Smooth muscle cell (in vitro differentiated cells): ENCODE results near the gene MRPL11. TPM values are rescaled to one million over a fixed set of nuclear protein-coding genes. Genes with fewer than 3 reads are reported as not detected.

Experiments used
- DNase-seq: peaks from one replicate; lab custom pipeline; 2025; ENCODE audit not compliant: unreplicated experiment; lab: John Stamatoyannopoulos, UW
- H2AFZ ChIP-seq: fragments of 200-600 bp; sonication (generic); 2 replicates; pipeline ENCODE4 v1.6.0; 2016; ENCODE audit warnings: antibody characterized with exemption, low read depth, mild to moderate bottlenecking
- H3F3A ChIP-seq: fragments of 200-600 bp; sonication (generic); 2 replicates; pipeline ENCODE4 v1.6.0; 2017; ENCODE audit warnings: antibody characterized with exemption, low read depth
- H3K27ac ChIP-seq: fragments of 200-600 bp; sonication (generic); 2 replicates; pipeline ENCODE4 v1.5.1; 2016; ENCODE audit warnings: low read depth, mild to moderate bottlenecking
- H3K27me3 ChIP-seq: fragments of 200-600 bp; sonication (generic); 2 replicates; pipeline ENCODE4 v1.6.1; 2016; ENCODE audit warnings: low read depth, mild to moderate bottlenecking
- H3K36me3 ChIP-seq: fragments of 200-600 bp; sonication (generic); 2 replicates; pipeline ENCODE4 v1.5.1; 2016; ENCODE audit warnings: low read depth
- H3K4me1 ChIP-seq: fragments of 200-600 bp; sonication (generic); 2 replicates; pipeline ENCODE4 v1.5.1; 2016; ENCODE audit warnings: low read depth
- H3K4me2 ChIP-seq: fragments of 200-600 bp; sonication (generic); 2 replicates; pipeline ENCODE4 v1.6.0; 2016; ENCODE audit warnings: mild to moderate bottlenecking
- H3K4me3 ChIP-seq: fragments of 200-600 bp; sonication (generic); 2 replicates; pipeline ENCODE4 v1.5.1; 2016; ENCODE audit warnings: mild to moderate bottlenecking
- H3K79me2 ChIP-seq: fragments of 200-600 bp; sonication (generic); 2 replicates; pipeline ENCODE4 v1.6.0; 2016; ENCODE audit warnings: low read depth, mild to moderate bottlenecking
- H3K9ac ChIP-seq: fragments of 200-600 bp; sonication (generic); 2 replicates; pipeline ENCODE4 v1.6.0; 2016; ENCODE audit warnings: low read depth
- H3K9me3 ChIP-seq: fragments of 200-600 bp; sonication (generic); replicated peaks from 2 replicates; pipeline ENCODE4 v1.5.1; 2016; ENCODE audit warnings: low read depth
- H4K20me1 ChIP-seq: fragments of 200-600 bp; sonication (generic); 2 replicates; pipeline ENCODE4 v1.6.0; 2016; ENCODE audit warnings: low read depth
- WGBS: methylation state at CpG from one replicate; pipeline ENCODE4 v1.1.7; 2016; ENCODE audit warnings: low lambda C conversion rate; 5-methylcytosine and 5-hydroxymethylcytosine counted together
- polyA plus RNA-seq: library from polyadenylated mRNA; unstranded; fragments of >200 nt; fragmentation: Nextera tagmentation; extraction: Ambion mirVana; gene quantifications from 2 replicates; pipeline ENCODE4 v1.2.1, GENCODE V29; 2016
- total RNA-seq: library from RNA; depleted of rRNA; stranded (reverse); fragments of >200 nt; gene quantifications from 2 replicates; pipeline ENCODE4 v1.2.3, GENCODE V29; 2014
- TF ChIP-seq, protein P1 (sequence below): fragments of 200-600 bp; sonication (generic); IDR thresholded peaks from 2 replicates; pipeline ENCODE4 v1.5.1; 2017; ENCODE audit warnings: borderline replicate concordance, mild to moderate bottlenecking, antibody characterized with exemption; ENCODE audit not compliant: insufficient read depth, poor library complexity, severe bottlenecking

The MRPL11 gene
- total and polyA plus RNA-seq, 2 experiments from 2014 or later = 38.7 to 68.4 TPM

GRCh38 chr11:66467756-66468155 lies 29.1 kb upstream of the MRPL11 start:
- H4K20me1 ChIP-seq = no peaks in the 10 kb centered on the region
- no peak overlapping the region for H3K27ac ChIP-seq
- no peaks in the 10 kb centered on the region for H3K9me3 ChIP-seq
- TF ChIP-seq, protein P1, sequence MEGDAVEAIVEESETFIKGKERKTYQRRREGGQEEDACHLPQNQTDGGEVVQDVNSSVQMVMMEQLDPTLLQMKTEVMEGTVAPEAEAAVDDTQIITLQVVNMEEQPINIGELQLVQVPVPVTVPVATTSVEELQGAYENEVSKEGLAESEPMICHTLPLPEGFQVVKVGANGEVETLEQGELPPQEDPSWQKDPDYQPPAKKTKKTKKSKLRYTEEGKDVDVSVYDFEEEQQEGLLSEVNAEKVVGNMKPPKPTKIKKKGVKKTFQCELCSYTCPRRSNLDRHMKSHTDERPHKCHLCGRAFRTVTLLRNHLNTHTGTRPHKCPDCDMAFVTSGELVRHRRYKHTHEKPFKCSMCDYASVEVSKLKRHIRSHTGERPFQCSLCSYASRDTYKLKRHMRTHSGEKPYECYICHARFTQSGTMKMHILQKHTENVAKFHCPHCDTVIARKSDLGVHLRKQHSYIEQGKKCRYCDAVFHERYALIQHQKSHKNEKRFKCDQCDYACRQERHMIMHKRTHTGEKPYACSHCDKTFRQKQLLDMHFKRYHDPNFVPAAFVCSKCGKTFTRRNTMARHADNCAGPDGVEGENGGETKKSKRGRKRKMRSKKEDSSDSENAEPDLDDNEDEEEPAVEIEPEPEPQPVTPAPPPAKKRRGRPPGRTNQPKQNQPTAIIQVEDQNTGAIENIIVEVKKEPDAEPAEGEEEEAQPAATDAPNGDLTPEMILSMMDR = no peak
- DNase-seq = no peak
- no peaks in the 10 kb centered on the region for H3K79me2 ChIP-seq
- no peaks in the 10 kb centered on the region for H3K36me3 ChIP-seq
- no peaks in the 10 kb centered on the region for H3F3A ChIP-seq
- H3K4me2 ChIP-seq = peak overlapping the region; percentile 94
- H3K27me3 ChIP-seq = no peaks in the 10 kb centered on the region
- WGBS = 66% methylated on average over 6 of the region's 6 CpGs
- no peak overlapping the region for H3K9ac ChIP-seq
- peaks cover 11% of the 10 kb centered on the region for H3K4me1 ChIP-seq
- peak overlapping the region; percentile 76 for H3K4me3 ChIP-seq
- no peak overlapping the region for H2AFZ ChIP-seq

GRCh38 chr11:66467034-66467659 lies 28.5 kb upstream of the MRPL11 start:
- DNase-seq = no peak
- Histone ChIP-seq H2AFZ (peak overlapping the region; percentile 82), H3K4me2 (peak overlapping the region; percentile 94), H3K4me3 (peak overlapping the region; percentile 76), H3K9me3 (no peaks in the 10 kb centered on the region), H3K27me3 (no peaks in the 10 kb centered on the region), H3F3A (no peaks in the 10 kb centered on the region), H3K27ac (no peak overlapping the region), H4K20me1 (no peaks in the 10 kb centered on the region), H3K79me2 (no peaks in the 10 kb centered on the region), H3K36me3 (no peaks in the 10 kb centered on the region), H3K9ac (peak overlapping the region; percentile 43), H3K4me1 (peaks cover 11% of the 10 kb centered on the region)
- TF ChIP-seq, protein P1 = peak; percentile 1
- 4% methylated on average over 32 of the region's 72 CpGs for WGBS

DNA sequence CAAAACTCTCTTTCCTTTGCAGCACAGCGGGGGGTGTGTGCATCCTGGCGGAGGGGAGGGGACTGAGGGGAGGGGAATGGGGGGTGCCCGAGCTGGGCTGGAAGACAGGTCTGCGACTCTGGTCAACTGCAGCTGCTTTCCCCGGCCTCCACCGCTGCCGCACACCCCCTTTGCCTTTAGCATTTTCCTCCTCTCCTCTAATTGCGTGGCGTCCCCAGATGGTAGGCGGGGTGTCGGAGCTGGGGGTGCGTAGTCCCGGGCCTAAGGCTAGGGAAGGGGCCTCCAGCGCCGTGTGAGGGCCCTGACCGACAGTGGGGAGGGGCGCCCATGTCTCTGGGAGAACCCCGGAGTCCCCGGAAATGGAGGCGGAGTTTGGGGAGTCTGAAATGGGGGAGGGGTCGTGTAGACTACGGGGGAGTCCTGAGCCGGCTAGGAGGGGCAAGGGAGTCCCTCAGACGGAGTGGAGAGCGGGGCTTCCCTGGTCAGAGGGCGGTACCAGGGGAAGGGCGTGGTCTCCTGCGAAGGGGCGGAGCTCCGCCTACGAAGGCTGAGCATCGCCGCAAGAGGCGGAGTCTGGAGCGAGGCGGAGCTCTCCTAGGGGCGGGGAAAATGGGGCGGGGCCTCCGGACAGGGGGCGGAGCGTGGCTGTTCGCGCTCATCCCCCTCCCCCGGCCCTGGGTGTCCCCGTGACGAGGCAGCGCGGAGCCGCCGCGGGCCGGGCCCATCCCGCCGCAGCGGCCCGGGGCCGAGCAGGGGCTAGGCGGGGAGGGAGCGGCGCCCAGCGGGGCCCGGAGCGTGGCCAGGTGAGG lies 27.8 kb upstream of the MRPL11 start, which contains the start of gene PELI3:
TSS of gene PELI3 (plus strand) at position 681 of the 809 bp plus-strand sequence. CDS start 1,224 bp downstream, outside the sequence.
- no peaks in the 10 kb centered on the region for H3K79me2 ChIP-seq
- H3K4me2 ChIP-seq = peak within 1 kb of the TSS; percentile 94
- peak within 1 kb of the TSS; percentile 76 for H3K9ac ChIP-seq
- peaks cover 11% of the 10 kb centered on the region for H3K4me1 ChIP-seq
- H3K36me3 ChIP-seq = no peaks in the 10 kb centered on the region
- H3K27ac ChIP-seq = no peak within 1 kb of the TSS
- H3F3A ChIP-seq = no peaks in the 10 kb centered on the region
- TF ChIP-seq, protein P1 = no peak
- no peaks in the 10 kb centered on the region for H4K20me1 ChIP-seq
- H3K27me3 ChIP-seq = no peaks in the 10 kb centered on the region
- WGBS = 2% methylated on average over 26 of the region's 63 CpGs
- peak within 1 kb of the TSS; percentile 87 for H2AFZ ChIP-seq
- peak within 1 kb of the TSS; percentile 76 for H3K4me3 ChIP-seq
- no peaks in the 10 kb centered on the region for H3K9me3 ChIP-seq
- DNase-seq = peak; percentile 94
